ENCODE measurements around the gene CSF3.

The CSF3 gene

DNA sequence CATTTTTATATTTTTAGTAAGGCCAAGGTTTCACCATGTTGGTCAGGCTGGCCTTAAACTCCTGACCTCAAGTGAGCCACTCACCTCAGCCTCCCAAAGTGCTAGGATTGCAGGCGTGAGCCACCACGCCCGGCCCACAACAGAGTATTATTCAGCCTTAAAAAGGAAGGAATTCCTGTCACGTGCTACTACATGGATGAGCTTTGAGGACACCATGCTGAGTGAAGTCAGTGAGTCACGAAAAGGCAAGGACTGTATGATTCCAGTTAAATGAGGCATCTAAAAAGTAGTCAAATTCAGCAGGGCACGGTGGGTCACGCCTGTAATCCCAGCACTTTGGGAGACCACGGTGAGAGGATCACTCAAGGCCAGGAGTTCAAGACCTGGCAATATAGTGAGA, 9.7 kb downstream of the CSF3 start:
- DNase-seq (ENCODE audit: low read depth) = no peak

DNA sequence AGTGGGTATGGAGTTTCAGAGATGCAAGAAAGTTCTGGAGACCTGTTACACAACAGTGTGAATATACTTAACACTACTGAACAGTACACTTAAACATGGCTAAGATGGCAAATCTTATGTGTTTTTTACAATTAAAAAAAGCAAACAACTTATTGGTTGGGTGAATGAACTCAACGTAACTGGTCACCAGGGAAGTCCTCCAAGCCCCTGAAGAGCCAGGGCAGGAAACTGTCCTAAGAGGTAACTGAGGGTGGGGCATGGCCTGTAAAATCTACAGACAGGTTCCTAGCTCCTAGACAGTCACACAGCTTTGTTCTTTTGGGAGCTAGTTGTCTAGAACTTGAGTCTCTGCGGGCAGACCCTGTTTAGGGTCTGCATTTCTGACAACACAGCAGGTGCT, 10.3 kb downstream of the CSF3 start:
- DNase-seq (ENCODE audit: low read depth) = no peak

DNA sequence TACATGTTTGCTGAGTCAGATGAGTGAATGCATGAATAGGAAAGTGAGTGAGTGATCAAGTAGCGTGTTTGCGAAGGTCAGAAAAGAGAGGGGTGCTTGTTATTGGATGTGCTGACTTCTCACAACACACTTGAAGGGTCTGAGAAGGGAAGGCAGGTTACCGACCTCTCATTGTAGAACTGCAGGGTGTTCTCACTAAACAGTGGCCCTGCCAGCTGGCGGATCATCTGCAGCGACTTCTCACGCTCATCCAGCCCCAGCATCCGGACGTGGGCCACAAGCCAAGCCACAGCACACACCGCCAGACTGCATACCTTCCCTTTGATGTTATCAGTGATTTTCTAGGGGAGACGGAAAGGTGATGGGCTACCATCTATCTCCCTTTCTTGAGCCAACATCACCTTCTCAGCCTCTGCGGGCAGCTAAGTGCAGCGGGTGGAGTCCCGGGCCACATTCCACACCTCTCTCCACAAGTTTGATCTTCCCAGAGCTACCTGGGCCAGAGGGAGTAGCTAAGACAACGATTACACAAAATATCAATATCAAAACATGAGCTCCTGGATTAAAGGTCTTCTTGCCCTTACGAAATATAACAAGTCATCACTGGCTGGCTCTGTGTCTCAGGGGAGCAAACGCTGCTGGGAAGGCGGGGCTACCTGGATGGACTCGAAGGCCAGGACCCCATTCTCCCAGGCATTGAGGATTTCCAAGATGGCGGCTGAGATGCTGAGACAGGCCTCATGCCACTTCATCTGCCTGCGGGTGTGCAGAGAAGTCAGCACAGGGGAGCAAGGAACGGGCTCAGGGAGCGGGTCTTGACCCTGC, 11.0 kb downstream of the CSF3 start:
- DNase-seq (ENCODE audit: low read depth) = no peak

DNA sequence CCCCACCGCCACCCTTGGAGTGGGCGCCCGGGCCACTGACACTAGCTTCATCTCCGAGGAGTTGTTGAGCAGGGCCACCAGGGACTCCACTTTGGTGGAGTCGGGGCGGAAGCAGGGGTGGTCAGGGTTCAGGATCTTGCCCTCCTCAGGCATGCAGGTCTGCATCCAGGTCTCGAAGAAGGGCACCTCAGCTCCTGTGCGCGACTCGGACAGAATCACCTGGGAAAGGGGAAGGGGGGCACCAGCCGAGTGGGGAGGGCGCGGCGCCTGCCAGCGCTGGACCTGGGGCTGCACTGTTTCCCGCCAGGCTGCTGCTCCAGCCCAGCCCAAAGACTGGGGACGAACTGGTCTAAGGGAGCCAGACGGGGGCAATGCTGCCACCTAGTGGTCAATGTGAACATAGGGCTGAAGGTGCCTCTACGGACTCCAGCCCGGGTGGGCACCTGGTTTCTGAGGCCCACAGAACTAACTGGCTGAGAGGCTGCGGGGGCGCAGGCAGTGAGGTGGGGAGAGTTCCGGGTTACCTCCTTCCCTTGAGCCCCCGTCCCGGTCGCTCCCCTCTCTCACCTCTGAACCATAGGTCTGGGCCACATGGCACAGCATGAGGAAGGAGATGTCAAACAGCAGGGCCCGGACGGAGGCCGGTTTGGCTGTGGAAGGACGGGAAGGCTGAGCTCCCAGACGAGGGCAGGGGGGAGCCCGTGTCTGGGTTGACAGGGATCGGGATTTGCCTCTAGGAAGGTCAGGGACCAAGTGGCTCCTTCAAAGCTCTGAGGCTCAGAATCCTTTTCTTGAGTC, 11.8 kb downstream of the CSF3 start:
- DNase-seq (ENCODE audit: low read depth) = peak; percentile 68

DNA sequence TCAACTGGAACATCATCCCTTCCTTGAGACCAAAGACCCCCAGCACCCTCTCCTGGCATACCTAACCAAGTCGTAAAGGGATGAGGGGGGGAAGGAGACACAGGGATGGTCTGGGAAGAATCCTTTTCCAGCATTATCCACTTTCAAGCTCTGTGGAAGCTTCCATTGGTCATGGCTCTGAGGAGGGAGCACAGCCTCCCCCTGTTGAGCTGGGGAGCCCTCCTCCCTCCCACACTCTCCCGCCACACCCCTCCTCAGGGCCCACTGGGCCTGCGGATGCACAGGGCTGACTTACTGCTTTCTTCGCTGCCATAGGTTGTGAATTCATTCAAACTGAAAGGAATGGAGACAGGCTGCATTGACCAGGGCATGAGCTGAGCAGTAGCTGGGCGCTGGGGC, 12.4 kb downstream of the CSF3 start:
- no peak for DNase-seq (ENCODE audit: low read depth)

DNA sequence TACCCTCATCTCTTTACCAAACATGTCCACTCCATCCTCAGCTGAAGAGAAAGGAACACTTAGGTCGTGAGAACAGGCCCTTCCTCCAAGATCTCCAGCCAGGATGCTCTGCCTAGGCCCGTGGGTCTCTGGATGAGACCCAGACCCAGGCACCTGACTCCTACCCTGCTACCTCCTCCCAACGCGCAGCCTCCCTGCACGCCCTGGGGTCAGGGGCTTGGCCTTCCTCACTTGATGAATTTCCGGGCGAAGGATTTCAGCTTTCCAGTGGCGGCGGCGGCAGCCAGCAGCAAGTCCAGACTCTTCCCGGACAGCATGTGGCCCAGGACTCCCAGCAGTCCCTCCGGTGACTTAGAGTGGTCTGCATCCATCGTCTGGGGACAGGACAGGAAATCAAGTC, 13.4 kb downstream of the CSF3 start:
- DNase-seq (ENCODE audit: low read depth) = no peak

DNA sequence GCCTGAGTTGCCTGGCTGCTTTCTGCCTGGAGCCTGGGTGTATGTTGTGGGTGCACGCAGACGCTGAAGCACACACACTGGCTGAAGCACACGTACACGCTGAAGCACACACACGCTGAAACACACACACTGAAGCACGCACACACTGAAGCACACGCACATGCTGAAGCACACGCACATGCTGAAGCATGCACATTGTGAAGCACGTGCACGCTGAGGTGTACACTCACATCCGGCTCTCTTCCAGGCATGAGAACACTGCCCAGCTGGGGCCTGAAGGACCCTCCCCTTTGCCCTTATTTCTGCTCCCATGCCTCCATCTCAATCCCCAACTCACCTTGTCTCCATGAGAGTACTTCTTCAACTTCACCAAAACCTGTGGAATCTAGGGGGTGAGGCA, 16.5 kb downstream of the CSF3 start:
- DNase-seq (ENCODE audit: low read depth) = no peak

DNA sequence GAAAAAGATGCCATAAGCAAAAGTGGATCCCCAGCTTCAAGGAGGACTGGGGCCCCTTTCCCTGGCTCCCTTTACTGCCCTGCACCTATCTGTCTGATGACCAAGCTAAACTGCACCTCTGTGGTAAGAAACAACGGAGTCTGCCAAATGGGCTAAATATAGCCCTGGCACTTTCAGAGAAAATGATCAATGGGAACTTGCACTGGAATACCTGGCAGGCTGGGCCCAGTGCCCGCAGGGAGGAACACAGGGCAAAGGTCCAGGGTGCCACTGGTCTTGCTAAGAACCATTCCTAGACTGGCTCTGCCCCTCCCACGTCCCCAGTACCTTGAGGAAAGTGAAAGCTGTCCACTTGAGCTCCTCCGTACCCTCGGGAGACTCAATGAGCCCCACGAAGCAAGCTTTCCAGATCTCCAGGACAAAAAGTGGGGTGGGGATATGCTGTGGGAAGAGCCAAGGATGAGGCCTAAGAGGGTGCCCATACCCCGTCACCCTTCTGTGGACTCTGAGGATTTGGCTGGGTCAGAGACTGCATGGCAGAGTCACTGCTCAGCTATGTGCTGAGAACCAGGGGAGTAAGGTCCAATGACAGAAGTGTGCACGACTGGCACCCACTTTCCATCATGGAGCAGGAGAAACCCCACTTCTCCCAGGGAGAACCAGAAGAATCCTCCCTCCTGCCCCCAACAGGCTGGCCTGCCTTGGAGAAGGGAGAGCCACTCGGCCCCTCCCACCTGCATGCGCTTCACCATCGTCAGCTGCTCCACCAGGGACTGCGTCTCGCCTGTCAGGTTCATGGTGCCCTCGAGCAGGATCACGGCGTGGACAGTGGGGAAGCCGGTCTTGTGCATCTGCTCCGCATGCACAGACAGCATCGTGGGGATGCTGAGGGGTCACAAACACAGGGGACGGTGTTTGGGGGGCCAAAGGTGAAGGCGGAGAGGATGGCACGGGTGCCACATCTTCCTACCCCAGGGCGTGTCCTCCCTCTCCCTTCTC, 17.4 kb downstream of the CSF3 start:
- no peak for DNase-seq (ENCODE audit: low read depth)

DNA sequence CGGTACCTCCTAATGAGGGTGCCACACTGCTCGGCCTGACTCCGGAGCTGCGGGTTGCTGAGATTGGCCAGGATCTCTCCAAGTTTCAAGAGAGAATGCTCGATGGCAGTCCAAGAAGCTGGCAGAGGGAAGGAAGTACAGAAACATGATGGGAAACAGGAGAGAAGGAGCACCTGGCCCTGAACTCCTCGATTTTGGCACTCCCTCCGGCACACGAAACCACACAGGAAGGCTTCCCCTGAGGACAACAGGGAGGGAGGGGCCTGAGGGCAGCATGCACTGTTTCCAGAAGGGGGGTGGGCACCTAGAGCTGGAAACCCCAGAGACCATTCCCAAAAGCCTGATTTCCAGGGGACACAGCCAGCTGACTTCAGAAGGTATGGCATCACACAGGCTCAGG, 18.1 kb downstream of the CSF3 start:
- DNase-seq (ENCODE audit: low read depth) = no peak

DNA sequence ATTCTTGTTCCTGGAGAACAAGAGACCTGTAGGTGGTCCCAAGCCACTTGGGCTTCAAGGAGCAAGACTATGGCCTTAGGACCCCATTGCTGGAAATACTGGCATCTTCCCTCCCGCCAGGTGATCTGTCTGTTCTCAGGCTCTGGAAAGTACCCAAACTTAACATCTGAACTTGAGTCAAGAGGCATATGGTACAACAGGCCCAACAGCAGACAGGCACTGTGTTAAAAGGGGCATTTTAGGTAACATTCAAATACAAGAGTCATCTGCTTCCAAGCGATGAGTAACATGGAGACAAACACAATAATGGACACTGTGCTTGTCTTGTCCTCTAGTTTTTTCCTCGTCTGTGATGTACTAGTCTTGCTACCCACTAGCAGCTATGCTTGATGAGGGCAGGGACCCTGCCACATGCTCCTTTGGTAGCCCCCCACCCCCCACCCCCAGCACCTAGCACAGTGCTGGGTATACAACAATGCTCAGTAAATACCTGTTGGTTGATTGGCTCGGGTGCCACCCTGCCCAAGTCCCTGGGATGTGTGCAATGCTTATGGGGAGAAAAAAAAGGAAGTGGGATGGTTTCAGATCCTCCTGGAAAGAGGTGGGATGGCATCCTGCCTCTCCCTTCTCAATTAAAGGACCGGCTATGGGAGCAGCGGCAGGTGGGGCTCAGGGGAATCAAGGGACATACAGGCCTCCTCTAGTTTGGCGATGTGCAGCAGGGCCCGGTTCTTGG, 19.4 kb downstream of the CSF3 start:
- no peak for DNase-seq (ENCODE audit: low read depth)

DNA sequence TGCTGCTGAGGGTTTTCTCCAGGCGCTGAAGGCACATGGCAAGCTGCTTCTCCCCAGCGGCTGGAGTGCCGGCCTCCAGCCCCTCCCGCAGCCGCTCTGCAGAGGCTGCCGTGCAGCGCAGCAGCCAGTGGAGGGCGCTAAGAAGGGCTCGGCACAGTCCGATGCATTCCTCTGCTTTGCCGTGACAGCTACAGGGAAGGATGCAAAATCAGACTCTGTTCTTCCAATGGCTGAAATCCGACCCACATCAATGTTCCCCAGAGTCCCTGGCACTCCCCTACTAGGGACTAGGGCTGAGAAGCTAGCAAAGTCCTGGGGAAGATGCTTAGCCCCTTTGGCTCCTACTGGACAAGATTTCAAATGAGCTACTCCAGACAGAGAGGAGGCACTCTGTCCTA, 19.9 kb downstream of the CSF3 start:
- no peak for DNase-seq (ENCODE audit: low read depth)

DNA sequence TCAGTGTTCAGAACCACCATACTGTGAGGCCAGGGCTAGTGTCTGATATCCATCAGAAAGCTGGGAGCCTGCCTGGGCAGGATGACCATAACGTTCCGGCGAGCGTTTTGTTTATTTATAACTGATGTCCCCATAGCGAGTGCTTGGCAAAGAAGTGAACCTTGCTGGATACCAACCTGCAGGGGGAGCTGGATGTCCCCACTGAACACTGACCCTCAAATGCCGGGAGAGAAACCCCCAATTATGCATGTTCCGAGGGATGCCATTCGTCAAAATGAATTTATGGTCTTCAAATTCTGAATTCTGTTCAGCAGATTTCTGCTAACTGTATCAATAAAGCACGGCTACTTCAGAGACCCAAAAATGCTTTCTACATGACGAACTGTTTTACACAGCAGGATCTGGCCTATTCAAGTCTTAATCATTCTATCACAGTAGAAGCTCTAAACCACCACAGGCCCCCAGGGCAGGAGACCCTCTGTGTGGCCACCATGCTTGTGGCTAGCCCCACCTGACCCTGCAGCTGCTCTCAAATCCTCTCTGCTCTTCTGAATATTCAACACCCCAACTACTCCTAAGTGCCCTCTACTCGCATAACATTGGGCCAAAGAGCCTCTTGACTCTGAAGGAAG, 23.8 kb downstream of the CSF3 start:
- DNase-seq (ENCODE audit: low read depth) = peak; percentile 83

DNA sequence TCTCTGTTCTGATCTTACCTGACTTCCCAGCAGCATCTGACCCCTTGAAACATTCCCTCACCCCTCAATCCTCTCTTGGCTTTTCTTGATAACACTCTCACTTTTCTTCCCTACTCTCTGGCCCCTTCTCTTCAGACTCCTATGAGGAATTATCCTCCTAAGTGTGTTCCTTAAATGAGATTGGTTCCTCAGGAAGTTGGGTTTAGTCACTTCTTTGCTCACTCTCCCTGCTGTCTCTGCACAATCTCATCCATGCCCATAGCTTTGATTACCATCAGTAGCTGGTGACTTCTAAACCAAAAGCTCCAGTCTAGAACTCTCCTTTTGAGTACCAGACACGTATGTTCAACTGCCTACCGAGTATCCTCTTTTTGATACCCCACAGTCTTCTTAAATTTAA, 26.0 kb downstream of the CSF3 start:
- no peak for DNase-seq (ENCODE audit: low read depth)

DNA sequence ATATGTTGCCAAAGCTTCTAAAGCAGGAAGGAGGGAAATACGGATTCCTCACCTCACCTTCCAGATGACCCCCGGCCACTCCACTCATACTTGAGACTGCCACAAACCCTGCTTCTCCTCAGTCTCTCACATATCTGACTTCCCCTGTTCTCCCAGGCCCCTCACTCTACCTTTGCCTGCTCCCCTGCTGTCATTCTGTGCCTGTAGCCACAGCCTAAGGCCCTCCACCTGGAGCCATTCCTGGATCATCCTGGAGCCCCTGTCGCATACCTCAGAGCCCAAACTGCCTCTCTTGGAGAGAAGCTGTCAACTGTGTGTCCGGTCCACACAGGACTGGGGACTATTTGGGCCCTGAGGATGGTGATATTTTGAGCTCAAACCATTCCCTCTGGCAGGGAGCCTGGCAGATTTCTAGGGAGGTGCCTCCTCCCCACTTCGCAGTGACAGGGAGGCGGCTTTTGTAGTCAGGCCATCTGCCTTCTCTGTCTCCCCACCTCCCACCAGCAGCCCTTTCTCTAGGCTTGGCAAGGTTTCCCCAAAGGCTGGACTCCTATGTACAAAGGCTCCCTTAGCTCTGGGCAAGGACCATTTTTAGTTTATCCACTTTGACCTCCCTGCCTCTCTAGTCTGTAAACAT, 41.3 kb downstream of the CSF3 start:
- no peak for DNase-seq (ENCODE audit: low read depth)

DNA sequence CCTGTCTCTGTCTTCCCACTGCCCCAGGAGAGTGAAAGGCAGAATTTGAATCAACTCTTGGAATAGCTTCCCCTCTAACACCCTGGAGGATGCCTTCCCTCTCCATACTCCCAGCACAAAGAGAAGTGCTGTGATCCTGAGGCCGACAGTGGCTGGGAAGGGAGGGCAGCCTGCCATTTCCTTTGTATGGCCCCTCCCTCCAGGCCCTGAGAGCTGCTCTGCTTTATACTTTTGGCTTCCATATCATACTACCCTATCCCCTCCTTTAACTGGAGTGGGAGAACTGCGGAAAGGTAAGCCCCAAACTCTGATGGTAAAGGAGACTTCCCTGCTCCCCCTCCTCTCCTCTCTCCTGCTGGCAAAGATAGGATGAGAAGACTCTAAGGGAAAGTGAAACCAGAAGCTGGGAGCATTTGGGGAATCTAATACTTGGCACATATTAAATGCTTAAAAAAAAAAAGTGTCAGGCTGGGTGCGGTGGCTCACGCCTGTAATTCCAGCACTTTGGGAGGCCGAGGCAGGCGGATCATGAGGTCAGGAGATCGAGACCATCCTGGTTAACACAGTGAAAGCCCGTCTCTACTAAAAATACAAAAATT, 43.0 kb downstream of the CSF3 start:
- no peak for DNase-seq (ENCODE audit: low read depth)

DNA sequence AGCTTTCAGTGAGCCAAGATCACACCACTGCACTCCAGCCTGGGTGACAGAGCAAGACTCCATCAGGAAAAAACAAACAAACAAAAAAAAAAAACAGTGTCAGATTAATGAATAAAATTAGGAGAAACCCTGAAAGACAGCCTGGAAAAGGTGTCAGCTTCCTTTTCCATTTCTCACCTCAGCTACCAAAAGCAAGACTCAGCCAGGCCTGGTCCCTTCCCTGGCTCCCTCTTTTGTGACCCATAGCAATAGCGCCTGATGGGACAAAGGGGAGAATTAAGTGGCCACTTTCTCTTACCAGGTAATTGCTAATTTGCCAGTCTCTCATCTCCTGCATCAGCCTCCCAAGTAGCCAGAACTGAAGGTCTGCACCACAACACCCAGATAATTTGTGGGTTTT, 43.6 kb downstream of the CSF3 start:
- no peak for DNase-seq (ENCODE audit: low read depth)

DNA sequence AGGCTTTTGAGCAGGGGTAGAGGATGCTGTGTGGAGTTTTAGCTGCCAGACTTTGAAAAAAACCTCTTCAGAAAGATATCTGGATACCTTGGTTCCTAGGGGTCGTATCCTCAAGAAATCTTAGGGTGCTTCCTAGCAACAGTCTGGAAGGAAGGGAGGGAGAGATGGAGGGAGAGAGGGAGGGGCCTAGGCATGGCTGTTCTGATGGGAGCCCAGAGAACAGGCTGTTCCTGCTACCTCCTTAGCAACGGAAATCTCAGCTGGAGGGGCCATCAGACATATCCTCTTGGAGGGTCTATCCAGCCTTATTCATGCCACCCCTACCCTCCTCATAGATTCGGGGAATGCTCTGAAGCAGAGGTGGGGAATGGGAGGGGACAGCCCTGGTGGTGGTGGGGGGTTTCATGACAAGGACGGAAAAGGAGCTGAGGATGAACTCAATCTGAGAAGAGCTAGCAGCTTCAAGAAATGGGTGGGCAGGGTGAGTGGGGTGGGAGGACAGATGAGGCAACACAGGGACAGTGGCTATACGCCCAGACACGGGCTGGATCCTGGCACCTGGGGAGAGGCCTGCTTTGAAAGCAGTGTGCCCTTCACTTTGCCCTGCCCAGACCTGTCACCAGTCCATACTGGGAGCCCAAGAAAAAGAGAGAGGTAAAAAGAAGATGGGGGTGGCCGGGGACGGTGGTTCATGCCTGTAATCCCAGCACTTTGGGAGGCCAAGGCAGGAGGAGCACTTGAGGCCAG, 44.7 kb downstream of the CSF3 start:
- no peak for DNase-seq (ENCODE audit: low read depth)

DNA sequence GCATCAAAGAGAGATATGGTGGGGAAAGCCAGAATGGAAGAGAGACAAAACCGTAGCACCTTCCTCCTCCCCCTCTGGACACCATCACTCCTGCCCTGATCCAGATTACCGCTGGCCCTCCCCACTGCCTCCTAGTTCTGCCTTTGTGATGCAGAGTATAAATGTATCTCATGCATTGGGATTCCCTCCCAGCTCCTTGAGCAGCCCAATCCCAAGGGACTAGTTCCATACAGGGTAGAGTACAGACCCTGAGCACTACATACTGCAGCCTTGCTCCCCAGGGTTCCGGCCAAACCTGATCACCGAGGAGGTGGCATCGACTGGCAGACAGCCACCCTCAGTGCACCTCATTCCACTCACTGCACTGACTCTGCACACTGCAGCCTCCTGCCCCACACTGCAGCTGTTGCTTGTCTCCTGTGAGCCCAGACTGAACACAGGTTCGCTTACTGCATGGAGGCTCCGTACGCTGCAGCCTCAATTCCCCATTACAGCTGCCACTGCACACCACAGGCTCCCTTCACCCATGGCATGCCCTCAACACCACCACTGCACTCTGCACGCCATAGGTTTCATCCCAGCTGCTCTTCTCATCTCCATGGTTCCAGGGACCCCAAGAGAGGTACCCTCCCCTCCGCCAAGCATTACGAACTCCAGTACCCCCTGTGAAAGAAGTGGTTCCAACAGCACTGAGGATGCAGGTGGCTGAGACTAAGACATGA, 45.8 kb downstream of the CSF3 start:
- no peak for DNase-seq (ENCODE audit: low read depth)

DNA sequence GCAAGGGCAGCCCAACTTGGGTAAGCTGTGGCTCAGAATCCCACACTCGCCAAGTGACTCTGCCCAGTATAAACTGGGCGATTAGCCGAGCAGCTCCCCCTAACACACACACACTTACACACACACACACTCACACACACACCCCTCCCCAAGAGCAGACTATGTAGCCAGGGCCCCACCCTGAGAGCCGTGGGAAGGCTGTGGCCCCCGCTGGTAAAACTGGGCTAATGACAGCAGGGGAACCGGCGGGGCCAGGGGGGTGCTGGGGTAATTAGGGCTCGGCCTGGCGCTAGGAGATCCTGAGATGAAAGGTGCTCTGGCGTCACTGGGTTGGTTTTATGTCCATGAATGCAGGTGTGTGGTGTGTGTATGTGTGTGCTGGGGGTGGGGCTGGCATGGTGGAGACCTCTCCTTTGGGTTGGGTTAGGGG, 46.4 kb downstream of the CSF3 start:
- DNase-seq (ENCODE audit: low read depth) = no peak

All from fibroblast of the conjunctiva (primary cell).